Activated B cell treated with CpG ODN at 0.5 μM for 24 hours (primary cell): ENCODE measurements around the gene MTUS2. TPM values are rescaled to one million over a fixed set of nuclear protein-coding genes. Genes with fewer than 3 reads are reported as not detected.

Experiments
- ATAC-seq: fragments of 200-7000 bp; cut with Tn5 transposase; one replicate; pipeline ENCODE4 v1.10.0; 2021; ENCODE audit warnings: low read depth, mild to moderate bottlenecking, moderate library complexity
- CTCF ChIA-PET: fragments of 350-600 bp; sonication (Branson Sonifier 250); formaldehyde crosslinking; loops from one replicate; lab custom pipeline; 2021; ENCODE audit warnings: antibody characterized with exemption; lab: Charles Lee
- POLR2A ChIA-PET: fragments of 350-600 bp; sonication (Branson Sonifier 250); formaldehyde crosslinking; loops from one replicate; lab custom pipeline; 2021; ENCODE audit warnings: antibody characterized with exemption; lab: Charles Lee
- DNase-seq: peaks from one replicate; pipeline ENCODE4 v3.0.0; 2022
- H3K27ac Mint-ChIP-seq: one replicate; pipeline ENCODE4 v1.8.0; 2020; ENCODE audit warnings: mixed read lengths
- H3K27me3 Mint-ChIP-seq: one replicate; pipeline ENCODE4 v1.8.0; 2021; ENCODE audit warnings: mixed read lengths
- H3K36me3 Mint-ChIP-seq: one replicate; pipeline ENCODE4 v1.8.0; 2021; ENCODE audit warnings: low read depth, mixed read lengths
- H3K4me1 Mint-ChIP-seq: one replicate; pipeline ENCODE4 v1.8.0; 2021; ENCODE audit warnings: mixed read lengths
- H3K4me3 Mint-ChIP-seq: one replicate; pipeline ENCODE4 v1.8.0; 2020; ENCODE audit warnings: mild to moderate bottlenecking, mixed read lengths
- H3K9me3 Mint-ChIP-seq: one replicate; pipeline ENCODE4 v1.8.0; 2020; ENCODE audit warnings: mixed read lengths
- CTCF ChIP-seq: fragments of 200-600 bp; IDR thresholded peaks from one replicate; pipeline ENCODE4 v1.8.0; 2022; ENCODE audit warnings: antibody characterized with exemption, mild to moderate bottlenecking
- intact Hi-C: fragments of 100-400 bp; cut with micrococcal nuclease; formaldehyde crosslinking; loops from one replicate; pipeline ENCODE4 v1.15.1; 2024
- total RNA-seq: library from RNA; stranded (reverse); gene quantifications from 2 replicates; pipeline ENCODE4 v1.2.3, GENCODE V29; 2022

Gene MTUS2
- total RNA-seq, 1 donor from 2014 or later, result not detected

- no peaks in the 10 kb centered on the region for H3K36me3 Mint-ChIP-seq
- intact Hi-C loops, result no loop called here
- no peak for DNase-seq
- no peak for ATAC-seq
- POLR2A ChIA-PET, result no interaction called here
- H3K9me3 Mint-ChIP-seq, result no peaks in the 10 kb centered on the region
- H3K4me3 Mint-ChIP-seq, result peak overlapping the region; percentile 60
- H3K27ac Mint-ChIP-seq, result no peak overlapping the region
- peaks cover 8% of the 10 kb centered on the region for H3K4me1 Mint-ChIP-seq
- peaks cover 47% of the 10 kb centered on the region for H3K27me3 Mint-ChIP-seq
- CTCF ChIA-PET, result no interaction called here
- no peak for TF ChIP-seq CTCF
Measured at GRCh38 chr13:29428310-29429181, 608.4 kb downstream of the MTUS2 start.

GRCh38 chr13:29429286-29429900 lies 609.3 kb downstream of the MTUS2 start:
- CTCF ChIA-PET, result no interaction called here
- H3K27me3 Mint-ChIP-seq, result peaks cover 47% of the 10 kb centered on the region
- intact Hi-C loops, result no loop called here

GRCh38 chr13:29434217-29434945 lies 614.2 kb downstream of the MTUS2 start:
- peaks cover 11% of the 10 kb centered on the region for H3K27me3 Mint-ChIP-seq
- H3K36me3 Mint-ChIP-seq, result no peaks in the 10 kb centered on the region
- TF ChIP-seq CTCF, result no peak
- peaks cover 14% of the 10 kb centered on the region for H3K4me1 Mint-ChIP-seq
- no peaks in the 10 kb centered on the region for H3K9me3 Mint-ChIP-seq
- ATAC-seq (peak; percentile 67), DNase-seq (no peak)
- H3K4me3 Mint-ChIP-seq, result no peak overlapping the region
- CTCF ChIA-PET, result no interaction called here
- POLR2A ChIA-PET, result no interaction called here
- H3K27ac Mint-ChIP-seq, result no peak overlapping the region
- intact Hi-C loops, result no loop called here

More at GRCh38 chr13:29429286-29429900, 609.3 kb downstream of the MTUS2 start:
- no peak for ATAC-seq
- Mint-ChIP-seq H3K36me3 (no peaks in the 10 kb centered on the region), H3K4me3 (no peak overlapping the region), H3K4me1 (peaks cover 12% of the 10 kb centered on the region), H3K27ac (no peak overlapping the region), H3K9me3 (no peaks in the 10 kb centered on the region)
- no peak for TF ChIP-seq CTCF
- POLR2A ChIA-PET, result no interaction called here
- DNase-seq, result no peak

GRCh38 chr13:29435125-29435911 lies 615.2 kb downstream of the MTUS2 start:
- Mint-ChIP-seq H3K27ac (no peak overlapping the region), H3K9me3 (no peaks in the 10 kb centered on the region), H3K36me3 (no peaks in the 10 kb centered on the region), H3K4me3 (no peak overlapping the region), H3K4me1 (peaks cover 14% of the 10 kb centered on the region), H3K27me3 (peaks cover 9% of the 10 kb centered on the region)
- TF ChIP-seq CTCF, result no peak
- intact Hi-C loops, result no loop called here
- ChIA-PET POLR2A (no interaction called here), CTCF (no interaction called here)
- no peak for DNase-seq
- no peak for ATAC-seq
